SK-N-MC (cell line): ENCODE data around the gene DCLRE1A.

Experiments
- DNase-seq: peaks from one replicate; pipeline ENCODE4 v3.0.0-alpha.2; 2011; ENCODE audit warnings: low read depth, low spot score
- H3K27ac ChIP-seq: fragments of 200-600 bp; sonication (generic); 2 replicates; pipeline ENCODE4 v1.5.1; 2016; ENCODE audit warnings: mixed run types
- H3K36me3 ChIP-seq: fragments of 200-600 bp; sonication (generic); 2 replicates; pipeline ENCODE4 v1.6.1; 2017; ENCODE audit warnings: antibody characterized with exemption, low read length, mixed read lengths; ENCODE audit not compliant: insufficient read depth
- H3K4me3 ChIP-seq: fragments of 200-600 bp; sonication (generic); 2 replicates; pipeline ENCODE4 v1.5.1; 2016
- H3K9ac ChIP-seq: fragments of 200-600 bp; sonication (generic); 2 replicates; pipeline ENCODE4 v1.8.0; 2017; ENCODE audit warnings: mixed run types, mixed read lengths; ENCODE audit not compliant: insufficient read length
- H3K9me3 ChIP-seq: fragments of 200-600 bp; sonication (generic); 2 replicates; pipeline ENCODE4 v1.6.1; 2017; ENCODE audit warnings: low read depth, mild to moderate bottlenecking, antibody characterized with exemption, low read length, moderate library complexity, mixed read lengths
- EZH2 ChIP-seq: fragments of 200-600 bp; sonication (generic); IDR thresholded peaks from one replicate; pipeline ENCODE4 v1.6.1; 2017; ENCODE audit warnings: antibody characterized with exemption
- FOXP2 ChIP-seq: optimal IDR thresholded peaks from 2 replicates; pipeline ENCODE3; 2011; ENCODE audit warnings: mild to moderate bottlenecking, moderate library complexity; ENCODE audit not compliant: insufficient read depth; ENCODE audit errors: extremely low read length, control extremely low read depth
- POLR2AphosphoS5 ChIP-seq: IDR thresholded peaks from 2 replicates; pipeline ENCODE4 v1.6.1; 2012; ENCODE audit warnings: mild to moderate bottlenecking, low read depth, low read length, borderline replicate concordance

DCLRE1A gene

GRCh38 chr10:113867904-113868303 lies 14.0 kb upstream of the DCLRE1A start:
- no peak for DNase-seq
- TF ChIP-seq EZH2 (no peak), POLR2AphosphoS5 (no peak), FOXP2 (no peak)
- Histone ChIP-seq H3K9me3 (peaks cover 5% of the 10 kb centered on the region; the same call in 1 of the 2 replicates), H3K27ac (no peak overlapping the region), H3K4me3 (no peak overlapping the region), H3K9ac (no peak overlapping the region), H3K36me3 (peaks cover 31% of the 10 kb centered on the region)

GRCh38 chr10:113866551-113867394 lies 12.9 kb upstream of the DCLRE1A start:
- no peak for TF ChIP-seq EZH2
- no peak for TF ChIP-seq FOXP2
- no peak for TF ChIP-seq POLR2AphosphoS5
- Histone ChIP-seq H3K9ac (no peak overlapping the region), H3K4me3 (no peak overlapping the region), H3K9me3 (peaks cover 5% of the 10 kb centered on the region; the same call in 1 of the 2 replicates), H3K27ac (0 out of 2 replicates have a peak overlapping the region, but pooled peaks have one; percentile 9), H3K36me3 (peaks cover 28% of the 10 kb centered on the region)
- no peak for DNase-seq

GRCh38 chr10:113865901-113866300 lies 12.0 kb upstream of the DCLRE1A start:
- Histone ChIP-seq H3K4me3 (peak overlapping the region; percentile 45), H3K9ac (peak overlapping the region; percentile 26), H3K36me3 (peaks cover 31% of the 10 kb centered on the region), H3K27ac (peak overlapping the region; percentile 82), H3K9me3 (peaks cover 5% of the 10 kb centered on the region; the same call in 1 of the 2 replicates)
- no peak for TF ChIP-seq EZH2
- no peak for TF ChIP-seq FOXP2
- no peak for DNase-seq

DNA sequence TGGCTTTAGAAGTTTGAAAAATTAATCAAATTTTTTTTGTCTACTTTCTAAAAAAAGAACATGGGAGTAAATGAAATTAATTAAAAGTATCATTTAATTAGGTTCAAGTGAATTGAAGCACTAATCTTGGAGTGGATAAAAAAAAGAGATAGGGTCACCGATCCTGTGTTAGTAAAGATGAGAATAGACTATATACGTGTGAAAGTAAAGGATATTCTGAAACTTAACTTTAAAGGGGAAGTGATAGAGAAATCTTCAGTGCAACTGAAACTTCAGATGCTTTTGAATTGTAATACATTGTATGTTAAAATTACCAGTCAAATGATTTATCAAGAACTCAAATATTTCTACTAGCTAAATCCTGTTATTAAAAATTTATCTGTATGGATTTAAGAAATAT lies 5.4 kb upstream of the DCLRE1A start:
- Histone ChIP-seq H3K4me3 (no peak overlapping the region), H3K9me3 (no peaks in the 10 kb centered on the region), H3K36me3 (peaks cover 48% of the 10 kb centered on the region), H3K9ac (no peak overlapping the region), H3K27ac (no peak overlapping the region)
- TF ChIP-seq EZH2: no peak
- TF ChIP-seq FOXP2: no peak
- TF ChIP-seq POLR2AphosphoS5: no peak
- no peak for DNase-seq

- no peak for TF ChIP-seq FOXP2
- TF ChIP-seq EZH2: no peak
- no peak for TF ChIP-seq POLR2AphosphoS5
Observed at GRCh38 chr10:113858541-113858940, 4.7 kb upstream of the DCLRE1A start.

DNA sequence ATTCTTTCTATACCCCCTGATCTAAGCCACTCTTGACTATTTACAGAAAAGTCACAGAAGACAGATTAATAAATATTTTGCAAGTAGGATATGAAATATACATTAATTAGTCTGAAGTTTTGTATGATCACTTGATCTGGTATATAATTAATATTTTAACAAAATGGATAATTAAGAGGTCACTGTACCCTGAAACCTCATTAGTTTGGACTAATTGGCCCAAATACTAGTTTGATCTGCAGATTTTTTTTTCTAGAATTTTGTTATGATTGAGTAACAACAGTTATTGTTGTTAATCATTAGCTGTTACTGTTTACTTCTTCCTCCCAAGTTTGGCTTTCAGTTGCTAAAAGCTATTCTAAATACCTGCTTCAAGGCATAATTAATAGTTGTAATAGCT lies 3.3 kb upstream of the DCLRE1A start:
- no peaks in the 10 kb centered on the region for H3K9me3 ChIP-seq
- no peak for TF ChIP-seq EZH2
- TF ChIP-seq FOXP2: no peak
- no peak for TF ChIP-seq POLR2AphosphoS5
- peak overlapping the region; percentile 89 for H3K9ac ChIP-seq
- DNase-seq: no peak
- peak overlapping the region; percentile 85 for H3K4me3 ChIP-seq
- peak overlapping the region; percentile 91; the same call in 1 of the 2 replicates for H3K27ac ChIP-seq
- peaks cover 37% of the 10 kb centered on the region for H3K36me3 ChIP-seq

More at GRCh38 chr10:113858541-113858940, 4.7 kb upstream of the DCLRE1A start:
- Histone ChIP-seq H3K27ac (peak overlapping the region; percentile 36; the same call in 1 of the 2 replicates), H3K36me3 (peaks cover 42% of the 10 kb centered on the region), H3K4me3 (no peak overlapping the region; the same call in 1 of the 2 replicates), H3K9me3 (no peaks in the 10 kb centered on the region), H3K9ac (no peak overlapping the region)
- no peak for DNase-seq

GRCh38 chr10:113856563-113856962 lies 2.7 kb upstream of the DCLRE1A start:
- H3K27ac ChIP-seq: peak overlapping the region; percentile 91
- peak overlapping the region; percentile 89 for H3K9ac ChIP-seq
- H3K9me3 ChIP-seq: no peaks in the 10 kb centered on the region
- DNase-seq: no peak
- TF ChIP-seq POLR2AphosphoS5: no peak
- TF ChIP-seq FOXP2: no peak
- no peak for TF ChIP-seq EZH2
- H3K36me3 ChIP-seq: peaks cover 32% of the 10 kb centered on the region
- peak overlapping the region; percentile 85 for H3K4me3 ChIP-seq

GRCh38 chr10:113854761-113855588 lies 1.1 kb upstream of the DCLRE1A start:
- Histone ChIP-seq H3K4me3 (peak overlapping the region; percentile 85), H3K9me3 (no peaks in the 10 kb centered on the region), H3K9ac (peak overlapping the region; percentile 89), H3K36me3 (peaks cover 16% of the 10 kb centered on the region), H3K27ac (peak overlapping the region; percentile 91)
- TF ChIP-seq POLR2AphosphoS5 (peak; percentile 56), FOXP2 (no peak), EZH2 (no peak)
- DNase-seq: no peak
